GM18507 (cell line): ENCODE measurements around the gene MLN.
A peak's percentile ranks its signal among the peaks of the same experiment; 100 is the strongest.

Experiments used
- DNase-seq: peaks from one replicate; pipeline ENCODE4 v3.0.0; 2011; ENCODE audit warnings: low read depth; ENCODE audit not compliant: insufficient read length; ENCODE audit errors: extremely low spot score
- FAIRE-seq: peaks from 2 replicates; lab custom pipeline; 2011; peaks lifted over from hg19 to GRCh38; lab: Jason Lieb, UNC

Gene MLN

GRCh38 chr6:33792981-33793380, 10.8 kb downstream of the MLN start:
- DNase-seq (no peak), FAIRE-seq (no peak)

GRCh38 chr6:33791620-33792019, 12.2 kb downstream of the MLN start:
- DNase-seq: no peak

GRCh38 chr6:33790910-33791309, 12.9 kb downstream of the MLN start:
- no peak for FAIRE-seq
- no peak for DNase-seq

More at GRCh38 chr6:33791620-33792019, 12.2 kb downstream of the MLN start:
- FAIRE-seq: no peak

GRCh38 chr6:33790379-33790778, 13.4 kb downstream of the MLN start:
- DNase-seq (no peak), FAIRE-seq (no peak)

GRCh38 chr6:33789550-33789895, 14.3 kb downstream of the MLN start:
- FAIRE-seq (no peak), DNase-seq (no peak)

GRCh38 chr6:33788694-33789549, 14.9 kb downstream of the MLN start, which contains the start of gene LEMD2:
Gene LEMD2, minus strand, starts transcription at chr6:33789130. Its CDS starts 14 bp downstream, at chr6:33789116.
- peak; percentile 92 for DNase-seq
- FAIRE-seq: peak; percentile 88

- peak; percentile 49 for FAIRE-seq
- DNase-seq: peak; percentile 55
Observed at GRCh38 chr6:33787954-33788693, 15.7 kb downstream of the MLN start.

- DNase-seq: no peak
- no peak for FAIRE-seq
Observed at GRCh38 chr6:33787346-33787953, 16.4 kb downstream of the MLN start.

- no peak for DNase-seq
- no peak for FAIRE-seq
Observed at GRCh38 chr6:33786736-33787135, 17.1 kb downstream of the MLN start.

- FAIRE-seq: no peak
- no peak for DNase-seq
Observed at GRCh38 chr6:33785778-33786177, 18.0 kb downstream of the MLN start.

GRCh38 chr6:33784787-33785186, 19.0 kb downstream of the MLN start:
- no peak for DNase-seq
- FAIRE-seq: no peak

GRCh38 chr6:33783781-33784520, 19.9 kb downstream of the MLN start:
- DNase-seq: no peak
- FAIRE-seq: no peak

- DNase-seq: no peak
- no peak for FAIRE-seq
Observed at GRCh38 chr6:33782561-33782960, 21.2 kb downstream of the MLN start.

GRCh38 chr6:33781131-33781975, 22.4 kb downstream of the MLN start:
- no peak for FAIRE-seq
- DNase-seq: no peak

- DNase-seq (no peak), FAIRE-seq (no peak)
Observed at GRCh38 chr6:33779895-33780294, 23.9 kb downstream of the MLN start.

- DNase-seq (no peak), FAIRE-seq (no peak)
Observed at GRCh38 chr6:33779290-33779689, 24.5 kb downstream of the MLN start.

GRCh38 chr6:33778444-33779121, 25.2 kb downstream of the MLN start:
- no peak for DNase-seq
- no peak for FAIRE-seq
